HFFc6 (cell line): ENCODE measurements around the gene CHST1. TPM values are rescaled to one million over a fixed set of nuclear protein-coding genes. Genes with fewer than 3 reads are reported as not detected.

Source experiments
- DNase-seq: peaks from one replicate; pipeline ENCODE4 v3.0.0-alpha.2; 2018
- H3K27ac Mint-ChIP-seq: 2 replicates; pipeline ENCODE4 v1.8.0; 2020; ENCODE audit warnings: mild to moderate bottlenecking, mixed read lengths
- H3K27me3 Mint-ChIP-seq: 2 replicates; pipeline ENCODE4 v1.8.0; 2021; ENCODE audit warnings: mild to moderate bottlenecking, moderate library complexity, mixed read lengths; ENCODE audit not compliant: insufficient read depth
- H3K36me3 Mint-ChIP-seq: 2 replicates; pipeline ENCODE4 v1.8.0; 2021; ENCODE audit warnings: low read depth, mixed read lengths
- H3K4me1 Mint-ChIP-seq: 2 replicates; pipeline ENCODE4 v1.8.0; 2020; ENCODE audit warnings: low read depth, mixed read lengths
- H3K4me3 Mint-ChIP-seq: 2 replicates; pipeline ENCODE4 v1.8.0; 2020; ENCODE audit warnings: mild to moderate bottlenecking, moderate library complexity, mixed read lengths
- H3K9me3 Mint-ChIP-seq: 2 replicates; pipeline ENCODE4 v1.8.0; 2020; ENCODE audit warnings: mild to moderate bottlenecking, mixed read lengths
- total RNA-seq, 6 experiments: library from RNA; stranded (reverse); fragmentation: NEBNext Ultra II Directional; extraction: Animal tissue kit (Norgen Biotek cat#: 25700); gene quantifications; 2 replicates in 1 of 6; 3 replicates in 5 of 6; pipeline ENCODE4 v1.2.3, GENCODE V29; 2021
- TF ChIP-seq, protein P1 (sequence below): fragments of 200-600 bp; sonication (generic); IDR thresholded peaks from 2 replicates; pipeline ENCODE4 v1.5.0; 2021; ENCODE audit warnings: antibody characterized with exemption, mild to moderate bottlenecking

CHST1 gene
- total RNA-seq, 6 experiments from 2014 or later = 0.09 to 0.14 (median 0.12) TPM; not detected in 3

DNA sequence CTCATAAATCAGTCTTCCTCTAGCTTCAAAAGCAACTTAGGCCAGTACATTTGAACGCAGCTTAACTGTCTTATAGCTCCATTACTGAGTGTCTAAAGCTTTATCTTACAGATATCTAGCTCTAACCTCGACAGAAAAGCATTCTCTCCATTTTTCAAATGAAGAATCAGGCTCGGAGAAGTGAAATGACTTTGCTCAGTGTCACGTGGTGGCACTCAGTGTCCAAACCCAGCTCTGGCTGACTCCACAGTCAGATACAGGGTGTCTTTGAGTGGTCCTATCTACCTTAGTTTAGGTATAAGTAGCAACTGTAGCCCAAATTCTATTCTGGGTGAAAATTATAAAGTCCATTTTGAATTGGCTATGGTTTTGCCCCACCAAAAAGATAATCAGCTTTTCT, 38.7 kb upstream of the CHST1 start:
- TF ChIP-seq, protein P1, sequence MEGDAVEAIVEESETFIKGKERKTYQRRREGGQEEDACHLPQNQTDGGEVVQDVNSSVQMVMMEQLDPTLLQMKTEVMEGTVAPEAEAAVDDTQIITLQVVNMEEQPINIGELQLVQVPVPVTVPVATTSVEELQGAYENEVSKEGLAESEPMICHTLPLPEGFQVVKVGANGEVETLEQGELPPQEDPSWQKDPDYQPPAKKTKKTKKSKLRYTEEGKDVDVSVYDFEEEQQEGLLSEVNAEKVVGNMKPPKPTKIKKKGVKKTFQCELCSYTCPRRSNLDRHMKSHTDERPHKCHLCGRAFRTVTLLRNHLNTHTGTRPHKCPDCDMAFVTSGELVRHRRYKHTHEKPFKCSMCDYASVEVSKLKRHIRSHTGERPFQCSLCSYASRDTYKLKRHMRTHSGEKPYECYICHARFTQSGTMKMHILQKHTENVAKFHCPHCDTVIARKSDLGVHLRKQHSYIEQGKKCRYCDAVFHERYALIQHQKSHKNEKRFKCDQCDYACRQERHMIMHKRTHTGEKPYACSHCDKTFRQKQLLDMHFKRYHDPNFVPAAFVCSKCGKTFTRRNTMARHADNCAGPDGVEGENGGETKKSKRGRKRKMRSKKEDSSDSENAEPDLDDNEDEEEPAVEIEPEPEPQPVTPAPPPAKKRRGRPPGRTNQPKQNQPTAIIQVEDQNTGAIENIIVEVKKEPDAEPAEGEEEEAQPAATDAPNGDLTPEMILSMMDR = no peak
- H3K27me3 Mint-ChIP-seq = peaks cover 23% of the 10 kb centered on the region
- H3K36me3 Mint-ChIP-seq = no peaks in the 10 kb centered on the region
- H3K27ac Mint-ChIP-seq = no peak overlapping the region
- no peaks in the 10 kb centered on the region for H3K9me3 Mint-ChIP-seq
- H3K4me1 Mint-ChIP-seq = no peaks in the 10 kb centered on the region
- no peak overlapping the region for H3K4me3 Mint-ChIP-seq
- DNase-seq = no peak

- no peak for DNase-seq
- Mint-ChIP-seq H3K4me1 (no peaks in the 10 kb centered on the region), H3K36me3 (no peaks in the 10 kb centered on the region), H3K4me3 (no peak overlapping the region), H3K9me3 (no peaks in the 10 kb centered on the region), H3K27me3 (peaks cover 33% of the 10 kb centered on the region), H3K27ac (no peak overlapping the region)
- TF ChIP-seq, protein P1 = no peak
These were observed 37.1 kb upstream of the CHST1 start for GRCh38 chr11:45702511-45702910.

DNA sequence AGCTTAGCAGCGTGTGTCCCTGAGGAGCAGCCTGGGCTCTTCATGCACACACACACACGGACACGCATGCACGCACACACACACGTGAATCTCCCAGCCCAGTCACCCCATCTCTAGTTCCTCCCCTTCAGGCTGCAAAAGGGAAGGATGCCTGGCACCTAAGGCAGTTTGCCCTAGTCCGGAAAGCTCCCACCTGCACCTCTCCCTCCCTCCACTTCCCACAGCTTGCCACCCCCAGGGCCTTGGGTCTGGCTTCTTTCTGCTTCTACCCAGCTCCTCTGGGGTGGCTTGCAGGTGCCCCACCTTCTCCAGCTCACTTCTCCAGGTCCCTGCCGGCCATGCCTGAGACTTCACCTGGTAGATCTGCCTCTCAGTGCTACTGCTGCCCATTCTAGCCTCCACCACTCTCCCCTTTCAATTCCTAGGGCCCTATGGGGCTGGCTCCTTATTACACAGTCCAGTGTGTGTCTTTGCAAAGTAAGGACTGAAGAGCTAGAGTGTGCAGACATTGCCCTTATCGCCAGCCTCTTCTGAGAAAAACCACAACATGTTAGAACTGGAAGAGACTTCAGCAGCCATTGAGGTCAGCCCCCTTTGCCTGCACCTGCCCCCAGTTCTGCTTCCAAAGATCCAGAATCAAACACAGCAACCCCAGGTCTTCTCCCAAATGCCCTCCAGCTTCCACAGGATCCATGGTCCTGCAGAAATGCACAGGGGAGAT, 33.5 kb upstream of the CHST1 start:
- TF ChIP-seq, protein P1 = no peak
- Mint-ChIP-seq H3K4me1 (no peaks in the 10 kb centered on the region), H3K9me3 (no peaks in the 10 kb centered on the region), H3K4me3 (no peak overlapping the region), H3K27me3 (peaks cover 53% of the 10 kb centered on the region), H3K36me3 (no peaks in the 10 kb centered on the region), H3K27ac (no peak overlapping the region)
- no peak for DNase-seq

- H3K9me3 Mint-ChIP-seq = no peaks in the 10 kb centered on the region
- no peaks in the 10 kb centered on the region for H3K4me1 Mint-ChIP-seq
- TF ChIP-seq, protein P1 = no peak
- DNase-seq = no peak
- H3K4me3 Mint-ChIP-seq = no peak overlapping the region
- H3K27me3 Mint-ChIP-seq = peaks cover 55% of the 10 kb centered on the region
- no peak overlapping the region for H3K27ac Mint-ChIP-seq
- no peaks in the 10 kb centered on the region for H3K36me3 Mint-ChIP-seq
These were observed 27.5 kb upstream of the CHST1 start for GRCh38 chr11:45692808-45693453.

- Mint-ChIP-seq H3K27ac (no peak overlapping the region), H3K27me3 (peaks cover 50% of the 10 kb centered on the region), H3K4me1 (no peaks in the 10 kb centered on the region), H3K36me3 (no peaks in the 10 kb centered on the region), H3K9me3 (no peaks in the 10 kb centered on the region), H3K4me3 (no peak overlapping the region)
- TF ChIP-seq, protein P1 = no peak
- no peak for DNase-seq
These were observed 23.1 kb upstream of the CHST1 start for GRCh38 chr11:45688472-45689033.
